GM23248 (cell line): Measurements from ENCODE around the gene PEX7. TPM values are rescaled to one million over a fixed set of nuclear protein-coding genes. Genes with fewer than 3 reads are reported as not detected.
"Not testable (repeated sequence)": the region's sequence is repeated elsewhere in the genome, so short reads cannot be mapped to it uniquely, and the experiment has no call there.

Experiments
- DNase-seq: peaks from one replicate; pipeline ENCODE4 v3.0.0-alpha.2; 2015
- H2AFZ ChIP-seq: fragments of 200-600 bp; sonication (generic); 2 replicates; pipeline ENCODE4 v1.6.1; 2016; ENCODE audit warnings: antibody characterized with exemption
- H3F3A ChIP-seq: fragments of 200-600 bp; sonication (generic); 2 replicates; pipeline ENCODE4 v1.6.1; 2016; ENCODE audit warnings: mild to moderate bottlenecking, antibody characterized with exemption, mixed run types; ENCODE audit not compliant: insufficient read depth
- H3K27ac ChIP-seq: fragments of 200-600 bp; sonication (generic); 2 replicates; pipeline ENCODE4 v1.5.1; 2016; ENCODE audit warnings: mild to moderate bottlenecking
- H3K27me3 ChIP-seq: fragments of 200-600 bp; sonication (generic); replicated peaks from 2 replicates; pipeline ENCODE4 v1.6.1; 2016; ENCODE audit warnings: mild to moderate bottlenecking; ENCODE audit not compliant: insufficient read depth
- H3K36me3 ChIP-seq: fragments of 200-600 bp; sonication (generic); 2 replicates; pipeline ENCODE4 v1.6.1; 2016; ENCODE audit warnings: low read depth, mild to moderate bottlenecking
- H3K4me1 ChIP-seq: fragments of 200-600 bp; sonication (generic); 2 replicates; pipeline ENCODE4 v1.6.1; 2016; ENCODE audit warnings: mild to moderate bottlenecking; ENCODE audit not compliant: insufficient read depth
- H3K4me2 ChIP-seq: fragments of 200-600 bp; sonication (generic); one replicate; pipeline ENCODE4 v1.6.1; 2016; ENCODE audit warnings: mild to moderate bottlenecking; ENCODE audit not compliant: unreplicated experiment
- H3K4me3 ChIP-seq: fragments of 200-600 bp; sonication (generic); 2 replicates; pipeline ENCODE4 v1.5.1; 2016; ENCODE audit warnings: mild to moderate bottlenecking
- H3K79me2 ChIP-seq: fragments of 200-600 bp; sonication (generic); 2 replicates; pipeline ENCODE4 v1.6.1; 2016; ENCODE audit warnings: mild to moderate bottlenecking; ENCODE audit not compliant: insufficient read depth
- H3K9ac ChIP-seq: fragments of 200-600 bp; sonication (generic); 2 replicates; pipeline ENCODE4 v1.6.1; 2016; ENCODE audit warnings: mild to moderate bottlenecking
- H3K9me2 ChIP-seq: fragments of 200-600 bp; sonication (generic); 2 replicates; pipeline ENCODE4 v1.6.1; 2016; ENCODE audit warnings: mixed run types, mild to moderate bottlenecking, moderate library complexity; ENCODE audit not compliant: insufficient read depth
- H3K9me3 ChIP-seq: fragments of 200-600 bp; sonication (generic); one replicate; pipeline ENCODE4 v1.6.1; 2017; ENCODE audit warnings: low read depth
- H4K20me1 ChIP-seq: fragments of 200-600 bp; sonication (generic); 2 replicates; pipeline ENCODE4 v1.6.0; 2016; ENCODE audit not compliant: insufficient read depth
- EZH2 ChIP-seq: fragments of 200-600 bp; sonication (generic); IDR thresholded peaks from 2 replicates; pipeline ENCODE4 v1.6.1; 2018; ENCODE audit warnings: antibody characterized with exemption, mild to moderate bottlenecking; ENCODE audit not compliant: insufficient read depth, poor library complexity, severe bottlenecking
- EZH2phosphoT487 ChIP-seq: fragments of 200-600 bp; sonication (generic); IDR thresholded peaks from 2 replicates; pipeline ENCODE4 v1.6.1; 2018; ENCODE audit warnings: antibody characterized with exemption, moderate library complexity, mild to moderate bottlenecking, low read depth; ENCODE audit not compliant: insufficient read depth
- WGBS, 2 experiments: methylation state at CpG; one replicate each; pipeline ENCODE4 v1.1.6; 2015 to 2017; ENCODE audit warnings: low lambda C conversion rate in 2 of 2, low coverage in 1 of 2; ENCODE audit errors: missing lambda C conversion rate in 2 of 2; 5-methylcytosine and 5-hydroxymethylcytosine counted together
- in situ Hi-C: fragments of 300-500 bp; cut with MboI; formaldehyde crosslinking; loops from 2 replicates; pipeline ENCODE4 v1.15.0; 2020
- polyA plus RNA-seq: library from polyadenylated mRNA; unstranded; fragments of >200 nt; fragmentation: Nextera tagmentation; extraction: Ambion mirVana; gene quantifications from 2 replicates; pipeline ENCODE4 v1.2.1, GENCODE V29; 2016
- total RNA-seq: library from RNA; depleted of rRNA; stranded (reverse); fragments of >200 nt; shearing (Covaris generic); gene quantifications from 2 replicates; pipeline ENCODE4 v1.2.3, GENCODE V29; 2014

The PEX7 gene
- total and polyA plus RNA-seq, 2 experiments from 2014 or later: 9.4 to 11.0 TPM

GRCh38 chr6:136958168-136958567 is 135.8 kb downstream of the PEX7 start:
- Histone ChIP-seq H3K4me2 (no peak overlapping the region), H3K79me2 (no peaks in the 10 kb centered on the region)
- in situ Hi-C loops: no loop called here

GRCh38 chr6:136959471-136959891 is 137.1 kb downstream of the PEX7 start:
- Histone ChIP-seq H4K20me1 (no peaks in the 10 kb centered on the region), H3K4me3 (no peak overlapping the region), H3F3A (no peaks in the 10 kb centered on the region), H2AFZ (no peak overlapping the region), H3K79me2 (no peaks in the 10 kb centered on the region), H3K9me3 (no peaks in the 10 kb centered on the region), H3K4me1 (no peaks in the 10 kb centered on the region), H3K27me3 (no peaks in the 10 kb centered on the region; the same call in 1 of the 2 replicates), H3K9ac (no peak overlapping the region), H3K4me2 (no peak overlapping the region), H3K9me2 (no peaks in the 10 kb centered on the region), H3K36me3 (no peaks in the 10 kb centered on the region), H3K27ac (no peak overlapping the region)
- no peak for DNase-seq
- in situ Hi-C loops: no loop called here
- no peak for TF ChIP-seq EZH2phosphoT487
- no peak for TF ChIP-seq EZH2
- 31 to 41% methylated on average over 14 of the region's 14 CpGs for WGBS, 2 experiments

More at GRCh38 chr6:136958168-136958567, 135.8 kb downstream of the PEX7 start:
- 80 to 83% methylated on average over 5 of the region's 5 CpGs for WGBS, 2 experiments
- no peaks in the 10 kb centered on the region for H4K20me1 ChIP-seq
- no peak overlapping the region for H3K4me3 ChIP-seq
- TF ChIP-seq EZH2 (no peak), EZH2phosphoT487 (no peak)
- no peak overlapping the region for H2AFZ ChIP-seq
- H3K9me3 ChIP-seq: no peaks in the 10 kb centered on the region
- H3K9me2 ChIP-seq: no peaks in the 10 kb centered on the region
- H3K27me3 ChIP-seq: no peaks in the 10 kb centered on the region; the same call in 1 of the 2 replicates
- H3F3A ChIP-seq: no peaks in the 10 kb centered on the region
- H3K9ac ChIP-seq: no peak overlapping the region
- no peaks in the 10 kb centered on the region for H3K4me1 ChIP-seq
- H3K36me3 ChIP-seq: no peaks in the 10 kb centered on the region
- no peak overlapping the region for H3K27ac ChIP-seq
- no peak for DNase-seq

- H3K4me3 ChIP-seq, H4K20me1 ChIP-seq, in situ Hi-C loops, H3F3A ChIP-seq, H3K9ac ChIP-seq, H3K4me1 ChIP-seq, H3K4me2 ChIP-seq, DNase-seq, H3K79me2 ChIP-seq, H3K36me3 ChIP-seq, H2AFZ ChIP-seq, H3K9me2 ChIP-seq, H3K27ac ChIP-seq, H3K9me3 ChIP-seq, H3K27me3 ChIP-seq: not testable (repeated sequence)
- 70 to 73% methylated on average over 6 of the region's 6 CpGs for WGBS, 2 experiments
These were observed 137.5 kb downstream of the PEX7 start for GRCh38 chr6:136959935-136960334.

- Histone ChIP-seq H3K79me2 (no peaks in the 10 kb centered on the region), H2AFZ (no peak overlapping the region), H3K4me2 (no peak overlapping the region), H3K27me3 (no peaks in the 10 kb centered on the region; the same call in 1 of the 2 replicates), H3F3A (no peaks in the 10 kb centered on the region), H3K4me3 (no peak overlapping the region), H3K9me2 (no peaks in the 10 kb centered on the region), H3K36me3 (no peaks in the 10 kb centered on the region), H3K27ac (no peak overlapping the region), H3K4me1 (no peaks in the 10 kb centered on the region), H3K9ac (no peak overlapping the region), H4K20me1 (no peaks in the 10 kb centered on the region), H3K9me3 (no peaks in the 10 kb centered on the region)
- no peak for DNase-seq
- TF ChIP-seq EZH2phosphoT487: no peak
- TF ChIP-seq EZH2: no peak
- 60 to 66% methylated on average over 3 of the region's 3 CpGs for WGBS, 2 experiments
- in situ Hi-C loops: no loop called here
These were observed 138.4 kb downstream of the PEX7 start for GRCh38 chr6:136960781-136961180.

- Histone ChIP-seq H3K9me3 (no peaks in the 10 kb centered on the region), H2AFZ (no peak overlapping the region), H3K9me2 (no peaks in the 10 kb centered on the region), H3K4me3 (no peak overlapping the region), H4K20me1 (no peaks in the 10 kb centered on the region), H3K79me2 (no peaks in the 10 kb centered on the region), H3K27ac (no peak overlapping the region), H3F3A (no peaks in the 10 kb centered on the region), H3K27me3 (no peaks in the 10 kb centered on the region; the same call in 1 of the 2 replicates), H3K36me3 (no peaks in the 10 kb centered on the region), H3K9ac (no peak overlapping the region), H3K4me2 (no peak overlapping the region), H3K4me1 (no peaks in the 10 kb centered on the region)
- TF ChIP-seq EZH2 (no peak), EZH2phosphoT487 (no peak)
- WGBS, 2 experiments: 51 to 59% methylated on average over 5 of the region's 5 CpGs
- DNase-seq: no peak
- in situ Hi-C loops: no loop called here
These were observed 139.5 kb downstream of the PEX7 start for GRCh38 chr6:136961848-136962247.
